Measurements from ENCODE around the gene RASAL1.

The RASAL1 gene

DNA sequence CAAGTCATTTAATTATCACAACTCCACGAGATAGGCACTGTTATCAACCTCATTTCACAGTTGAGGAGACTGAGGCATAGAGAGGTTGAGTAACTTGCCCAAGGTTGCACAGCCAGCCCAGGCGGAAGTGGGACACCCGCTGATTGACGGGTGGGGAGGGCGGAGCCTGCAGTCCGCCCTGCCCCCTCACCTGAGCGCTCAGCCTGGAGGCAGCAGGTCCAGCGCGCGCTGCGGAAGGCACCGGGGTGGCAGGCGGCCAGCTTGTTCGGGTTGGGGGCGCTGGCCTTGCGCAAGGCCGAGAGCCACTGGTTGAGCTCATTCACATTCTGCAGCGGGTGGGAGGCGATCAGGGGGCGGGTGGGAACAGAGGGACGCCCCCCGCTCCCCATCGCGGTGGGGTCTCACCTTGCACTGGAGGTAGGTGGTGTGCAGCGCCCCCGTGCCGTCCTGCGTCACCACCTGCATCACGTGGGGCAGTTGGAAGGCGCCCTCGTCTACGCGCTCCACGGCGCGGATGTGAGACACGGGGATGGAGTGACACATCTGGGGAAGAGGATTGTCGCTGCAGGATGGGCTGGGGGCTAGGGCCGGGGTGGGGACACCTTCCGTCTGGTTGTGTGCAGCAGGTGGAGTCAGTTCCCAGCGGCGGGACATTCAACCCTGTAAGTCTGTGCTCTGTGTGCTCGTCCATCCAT lies 31.7 kb downstream of the RASAL1 start:
- peak in 1 of 2 donors; percentile 20 for DNase-seq
- no peaks in the 10 kb centered on the region for H3K27me3 ChIP-seq (ENCODE audit: insufficient read depth, low read length)
- H2BK12ac ChIP-seq (ENCODE audit: low read length), result no peak overlapping the region
- H4K8ac ChIP-seq (ENCODE audit: low read depth, low read length), result no peak overlapping the region
- H2BK120ac ChIP-seq (ENCODE audit: insufficient read depth, low read length, poor library complexity), result no peak overlapping the region
- no peak overlapping the region for H3K4ac ChIP-seq (ENCODE audit: low read depth, low read length)
- H3K14ac ChIP-seq (ENCODE audit: low read length), result no peak overlapping the region
- no peak overlapping the region for H3K27ac ChIP-seq (ENCODE audit: low read depth, low read length)
- peaks cover 6% of the 10 kb centered on the region for H3K9me3 ChIP-seq (ENCODE audit: insufficient read depth, low read depth, low read length)
- no peak overlapping the region for H4K91ac ChIP-seq (ENCODE audit: low read depth, low read length)
- WGBS (ENCODE audit: extremely low coverage, insufficient coverage, insufficient read length), result no CpG with 5 or more reads among the region's 43 CpGs
- no peak overlapping the region for H3K18ac ChIP-seq (ENCODE audit: low read length)
- H2BK5ac ChIP-seq (ENCODE audit: low read depth, low read length, poor library complexity), result no peak overlapping the region
- H4K12ac ChIP-seq (ENCODE audit: low read depth, low read length), result no peak overlapping the region
- H3K4me2 ChIP-seq (ENCODE audit: low read length), result peak overlapping the region; percentile 64
- peak overlapping the region; percentile 44 for H2AFZ ChIP-seq (ENCODE audit: insufficient read depth, low read length, poor library complexity)
- H3K23ac ChIP-seq (ENCODE audit: low read length), result no peak overlapping the region
- H2AK5ac ChIP-seq (ENCODE audit: low read length), result no peak overlapping the region
- H3K36me3 ChIP-seq (ENCODE audit: control insufficient read depth in 1 of 2, insufficient read depth in 2 of 2, low read length in 2 of 2), result no peaks in the 10 kb centered on the region
- no peaks in the 10 kb centered on the region for H3K79me2 ChIP-seq (ENCODE audit: control insufficient read depth, insufficient read depth, low read length, poor library complexity)
- no peak overlapping the region for H3K9ac ChIP-seq (ENCODE audit: low read length)
- peaks cover 3 to 6% of the 10 kb centered on the region in 2 experiments for H3K4me1 ChIP-seq (ENCODE audit: control insufficient read depth in 1 of 2, insufficient read depth in 2 of 2, low read length in 2 of 2)
- H3K79me1 ChIP-seq (ENCODE audit: low read length), result no peaks in the 10 kb centered on the region
- H3K4me3 ChIP-seq (ENCODE audit: low read depth, low read length), result peak overlapping the region; percentile 30

DNA sequence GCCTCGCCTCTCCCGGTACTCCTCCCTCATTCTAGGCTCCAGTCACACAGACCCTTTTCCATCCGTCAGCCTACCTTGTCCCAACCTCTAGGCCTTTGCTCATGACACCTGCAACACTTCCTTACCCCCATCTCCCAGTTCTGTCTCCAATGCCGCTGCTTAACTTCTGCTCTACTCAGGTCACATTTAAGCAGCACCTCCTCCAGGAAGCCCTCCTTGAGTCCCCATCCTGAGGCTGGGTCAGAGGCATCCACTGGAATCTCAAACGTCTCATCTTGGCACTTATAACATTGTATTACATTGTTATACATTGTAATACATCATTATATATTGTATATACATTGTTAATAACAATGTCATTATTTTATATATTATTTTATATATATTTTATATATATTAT lies 32.8 kb downstream of the RASAL1 start:
- no peak overlapping the region for H4K8ac ChIP-seq (ENCODE audit: low read depth, low read length)
- no CpG with 5 or more reads among the region's 5 CpGs for WGBS (ENCODE audit: extremely low coverage, insufficient coverage, insufficient read length)

DNA sequence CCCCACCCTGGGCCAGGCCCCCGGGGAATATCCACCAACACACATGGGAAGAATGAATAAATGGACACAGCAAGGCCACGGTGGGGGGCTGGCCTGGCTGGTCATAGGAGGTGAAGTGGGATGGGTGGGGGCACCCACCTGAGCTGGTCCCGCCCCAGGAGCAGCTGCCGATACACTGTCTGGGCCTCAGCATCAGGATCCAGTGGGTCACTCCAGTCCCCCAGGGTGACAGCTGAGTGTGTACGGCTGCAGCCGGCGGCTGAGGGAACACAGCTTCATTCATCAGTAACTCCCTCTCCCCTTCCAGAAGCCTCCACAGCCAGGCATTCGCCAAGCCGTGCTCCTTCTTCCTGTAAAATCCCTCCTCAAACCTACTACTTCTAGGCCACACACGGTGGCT lies 33.8 kb downstream of the RASAL1 start:
- Histone ChIP-seq H3K18ac (ENCODE audit: low read length) (no peak overlapping the region), H3K79me1 (ENCODE audit: low read length) (no peaks in the 10 kb centered on the region), H3K79me2 (ENCODE audit: control insufficient read depth, insufficient read depth, low read length, poor library complexity) (no peaks in the 10 kb centered on the region), H3K4ac (ENCODE audit: low read depth, low read length) (no peak overlapping the region), H3K14ac (ENCODE audit: low read length) (no peak overlapping the region), H2AFZ (ENCODE audit: insufficient read depth, low read length, poor library complexity) (no peak overlapping the region), H4K8ac (ENCODE audit: low read depth, low read length) (no peak overlapping the region), H3K4me2 (ENCODE audit: low read length) (no peak overlapping the region), H2BK120ac (ENCODE audit: insufficient read depth, low read length, poor library complexity) (no peak overlapping the region), H3K4me3 (ENCODE audit: low read depth, low read length) (no peak overlapping the region), H4K91ac (ENCODE audit: low read depth, low read length) (no peak overlapping the region), H3K9ac (ENCODE audit: low read length) (no peak overlapping the region), H3K27me3 (ENCODE audit: insufficient read depth, low read length) (no peaks in the 10 kb centered on the region), H4K12ac (ENCODE audit: low read depth, low read length) (no peak overlapping the region), H3K4me1 (ENCODE audit: control insufficient read depth in 1 of 2, insufficient read depth in 2 of 2, low read length in 2 of 2) (peaks cover 3 to 6% of the 10 kb centered on the region in 2 experiments), H2BK12ac (ENCODE audit: low read length) (no peak overlapping the region), H2BK5ac (ENCODE audit: low read depth, low read length, poor library complexity) (no peak overlapping the region), H3K23ac (ENCODE audit: low read length) (no peak overlapping the region), H3K27ac (ENCODE audit: low read depth, low read length) (no peak overlapping the region), H3K9me3 (ENCODE audit: insufficient read depth, low read depth, low read length) (peaks cover 6% of the 10 kb centered on the region), H2AK5ac (ENCODE audit: low read length) (no peak overlapping the region), H3K36me3 (ENCODE audit: control insufficient read depth in 1 of 2, insufficient read depth in 2 of 2, low read length in 2 of 2) (no peaks in the 10 kb centered on the region)
- WGBS (ENCODE audit: extremely low coverage, insufficient coverage, insufficient read length), result no CpG with 5 or more reads among the region's 10 CpGs
- no peak for DNase-seq

More for the DNA sequence above, 32.8 kb downstream of the RASAL1 start:
- H2AK5ac ChIP-seq (ENCODE audit: low read length), result no peak overlapping the region
- H3K18ac ChIP-seq (ENCODE audit: low read length), result no peak overlapping the region
- H4K91ac ChIP-seq (ENCODE audit: low read depth, low read length), result no peak overlapping the region
- DNase-seq, result no peak
- no peak overlapping the region for H3K9ac ChIP-seq (ENCODE audit: low read length)
- H2BK5ac ChIP-seq (ENCODE audit: low read depth, low read length, poor library complexity), result no peak overlapping the region
- no peak overlapping the region for H2AFZ ChIP-seq (ENCODE audit: insufficient read depth, low read length, poor library complexity)
- peaks cover 3 to 6% of the 10 kb centered on the region in 2 experiments for H3K4me1 ChIP-seq (ENCODE audit: control insufficient read depth in 1 of 2, insufficient read depth in 2 of 2, low read length in 2 of 2)
- H3K36me3 ChIP-seq (ENCODE audit: control insufficient read depth in 1 of 2, insufficient read depth in 2 of 2, low read length in 2 of 2), result no peaks in the 10 kb centered on the region
- no peak overlapping the region for H3K23ac ChIP-seq (ENCODE audit: low read length)
- H3K79me2 ChIP-seq (ENCODE audit: control insufficient read depth, insufficient read depth, low read length, poor library complexity), result no peaks in the 10 kb centered on the region
- no peak overlapping the region for H3K4ac ChIP-seq (ENCODE audit: low read depth, low read length)
- no peak overlapping the region for H4K12ac ChIP-seq (ENCODE audit: low read depth, low read length)
- no peak overlapping the region for H3K4me3 ChIP-seq (ENCODE audit: low read depth, low read length)
- H2BK12ac ChIP-seq (ENCODE audit: low read length), result no peak overlapping the region
- H2BK120ac ChIP-seq (ENCODE audit: insufficient read depth, low read length, poor library complexity), result no peak overlapping the region
- H3K27me3 ChIP-seq (ENCODE audit: insufficient read depth, low read length), result no peaks in the 10 kb centered on the region
- H3K9me3 ChIP-seq (ENCODE audit: insufficient read depth, low read depth, low read length), result peaks cover 6% of the 10 kb centered on the region
- no peak overlapping the region for H3K4me2 ChIP-seq (ENCODE audit: low read length)
- H3K79me1 ChIP-seq (ENCODE audit: low read length), result no peaks in the 10 kb centered on the region
- H3K14ac ChIP-seq (ENCODE audit: low read length), result no peak overlapping the region
- H3K27ac ChIP-seq (ENCODE audit: low read depth, low read length), result no peak overlapping the region

DNA sequence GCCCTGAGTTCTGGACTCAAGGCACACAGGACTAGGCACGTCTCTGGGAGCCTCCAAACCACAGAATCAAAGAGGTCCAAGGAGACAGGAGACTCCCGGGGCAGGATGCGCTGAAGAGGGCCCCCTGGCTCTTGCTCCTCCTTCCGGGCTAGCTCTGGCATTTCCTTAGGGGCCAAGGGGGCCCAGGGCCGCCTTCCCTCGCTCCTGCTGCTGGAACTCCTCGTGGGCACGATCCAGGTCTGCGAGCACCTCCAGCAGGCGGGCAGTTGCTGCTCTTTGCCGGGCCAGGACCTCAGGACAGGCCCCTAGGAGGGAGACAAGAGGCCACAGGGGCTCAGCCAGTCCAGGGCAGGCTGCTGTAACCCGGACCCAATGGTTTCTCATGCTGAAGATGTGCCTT lies 35.8 kb downstream of the RASAL1 start:
- H3K79me1 ChIP-seq (ENCODE audit: low read length), result no peaks in the 10 kb centered on the region
- no peak overlapping the region for H2AFZ ChIP-seq (ENCODE audit: insufficient read depth, low read length, poor library complexity)
- no CpG with 5 or more reads among the region's 12 CpGs for WGBS (ENCODE audit: extremely low coverage, insufficient coverage, insufficient read length)
- no peak overlapping the region for H4K91ac ChIP-seq (ENCODE audit: low read depth, low read length)
- no peak overlapping the region for H2BK120ac ChIP-seq (ENCODE audit: insufficient read depth, low read length, poor library complexity)
- H3K23ac ChIP-seq (ENCODE audit: low read length), result no peak overlapping the region
- no peak overlapping the region for H2BK12ac ChIP-seq (ENCODE audit: low read length)
- DNase-seq, result no peak
- H4K12ac ChIP-seq (ENCODE audit: low read depth, low read length), result no peak overlapping the region
- H3K4me3 ChIP-seq (ENCODE audit: low read depth, low read length), result no peak overlapping the region
- H3K79me2 ChIP-seq (ENCODE audit: control insufficient read depth, insufficient read depth, low read length, poor library complexity), result no peaks in the 10 kb centered on the region
- no peak overlapping the region for H4K8ac ChIP-seq (ENCODE audit: low read depth, low read length)
- H3K27ac ChIP-seq (ENCODE audit: low read depth, low read length), result no peak overlapping the region
- no peaks in the 10 kb centered on the region for H3K36me3 ChIP-seq (ENCODE audit: control insufficient read depth in 1 of 2, insufficient read depth in 2 of 2, low read length in 2 of 2)
- no peak overlapping the region for H2AK5ac ChIP-seq (ENCODE audit: low read length)
- no peak overlapping the region for H3K4ac ChIP-seq (ENCODE audit: low read depth, low read length)
- peaks cover 4% of the 10 kb centered on the region for H3K9me3 ChIP-seq (ENCODE audit: insufficient read depth, low read depth, low read length)
- H3K14ac ChIP-seq (ENCODE audit: low read length), result no peak overlapping the region
- H3K4me1 ChIP-seq (ENCODE audit: control insufficient read depth in 1 of 2, insufficient read depth in 2 of 2, low read length in 2 of 2), result peaks cover 3 to 6% of the 10 kb centered on the region in 2 experiments
- H3K4me2 ChIP-seq (ENCODE audit: low read length), result no peak overlapping the region
- no peak overlapping the region for H2BK5ac ChIP-seq (ENCODE audit: low read depth, low read length, poor library complexity)
- H3K18ac ChIP-seq (ENCODE audit: low read length), result no peak overlapping the region
- no peak overlapping the region for H3K9ac ChIP-seq (ENCODE audit: low read length)
- no peaks in the 10 kb centered on the region for H3K27me3 ChIP-seq (ENCODE audit: insufficient read depth, low read length)
